WTC11 (cell line): ENCODE measurements around the gene SEMA6D. TPM values are rescaled to one million over a fixed set of nuclear protein-coding genes. Genes with fewer than 3 reads are reported as not detected.

Experiments
- ATAC-seq: fragments of 200-7000 bp; cut with Tn5 transposase; 2 replicates; pipeline ENCODE4 v1.10.0; 2021; ENCODE audit warnings: mild to moderate bottlenecking, moderate library complexity
- CTCF ChIA-PET: fragments of 300-600 bp; sonication (Branson Sonifier 250); formaldehyde crosslinking; loops from one replicate; lab custom pipeline; 2021; ENCODE audit warnings: antibody characterized with exemption; lab: Charles Lee
- POLR2A ChIA-PET: fragments of 350-600 bp; sonication (Branson Sonifier 250); formaldehyde crosslinking; loops from one replicate; lab custom pipeline; 2021; ENCODE audit warnings: antibody characterized with exemption; lab: Charles Lee
- DNase-seq: peaks from one replicate; pipeline ENCODE4 v3.0.0; 2021; ENCODE audit warnings: low spot score
- H3K27ac Mint-ChIP-seq: 2 replicates; pipeline ENCODE4 v1.8.0; 2021; ENCODE audit warnings: mixed read lengths
- H3K27me3 Mint-ChIP-seq: 2 replicates; pipeline ENCODE4 v1.8.0; 2021; ENCODE audit warnings: low read depth, mild to moderate bottlenecking, moderate library complexity, mixed read lengths
- H3K36me3 Mint-ChIP-seq: 2 replicates; pipeline ENCODE4 v1.8.0; 2021; ENCODE audit warnings: mixed read lengths
- H3K4me1 Mint-ChIP-seq: 2 replicates; pipeline ENCODE4 v1.8.0; 2022; ENCODE audit warnings: mixed read lengths
- H3K4me3 Mint-ChIP-seq: 2 replicates; pipeline ENCODE4 v1.8.0; 2021; ENCODE audit warnings: mild to moderate bottlenecking, moderate library complexity, mixed read lengths
- H3K9me3 Mint-ChIP-seq: 2 replicates; pipeline ENCODE4 v1.8.0; 2021; ENCODE audit warnings: mixed read lengths
- ATF3 ChIP-seq: sonication (generic); formaldehyde crosslinking; conservative IDR thresholded peaks from 2 replicates; pipeline ENCODE4 v1.8.1; 2022; ENCODE audit warnings: mild to moderate bottlenecking, missing genetic modification reagents
- E2F1 ChIP-seq: sonication (generic); formaldehyde crosslinking; IDR thresholded peaks from 2 replicates; pipeline ENCODE4 v1.8.0; 2022; ENCODE audit warnings: mild to moderate bottlenecking, missing genetic modification reagents
- ELF4 ChIP-seq: sonication (generic); formaldehyde crosslinking; IDR thresholded peaks from 2 replicates; pipeline ENCODE4 v1.8.1; 2022; ENCODE audit warnings: low read depth, mild to moderate bottlenecking, moderate library complexity, missing genetic modification reagents
- GABPB1 ChIP-seq: sonication (generic); formaldehyde crosslinking; IDR thresholded peaks from 2 replicates; pipeline ENCODE4 v1.8.1; 2023; ENCODE audit warnings: mild to moderate bottlenecking, missing genetic modification reagents
- HMGA2 ChIP-seq: fragments of 250-450 bp; sonication (Bioruptor Pico); IDR thresholded peaks from 2 replicates; pipeline ENCODE4 v1.4.0; 2021; ENCODE audit warnings: mild to moderate bottlenecking, moderate library complexity
- NFATC4 ChIP-seq: fragments of 250-450 bp; sonication (Bioruptor Pico); IDR thresholded peaks from 2 replicates; pipeline ENCODE4 v1.9.0; 2021; ENCODE audit warnings: mild to moderate bottlenecking
- NFE2L1 ChIP-seq: sonication (generic); formaldehyde crosslinking; IDR thresholded peaks from 2 replicates; pipeline ENCODE4 v1.8.1; 2023; ENCODE audit warnings: missing genetic modification reagents
- NR3C1 ChIP-seq: sonication (generic); formaldehyde crosslinking; conservative IDR thresholded peaks from 2 replicates; pipeline ENCODE4 v1.8.1; 2023; ENCODE audit warnings: low read depth, mild to moderate bottlenecking, missing genetic modification reagents
- PREB ChIP-seq: sonication (generic); formaldehyde crosslinking; IDR thresholded peaks from 2 replicates; pipeline ENCODE4 v1.8.1; 2022; ENCODE audit warnings: mild to moderate bottlenecking, missing genetic modification reagents, moderate library complexity, borderline replicate concordance
- RORB ChIP-seq: fragments of 250-450 bp; sonication (Bioruptor Pico); IDR thresholded peaks from 2 replicates; pipeline ENCODE4 v1.9.0; 2021; ENCODE audit warnings: mild to moderate bottlenecking
- SMAD4 ChIP-seq: sonication (generic); formaldehyde crosslinking; IDR thresholded peaks from 2 replicates; pipeline ENCODE4 v1.8.0; 2022; ENCODE audit warnings: mild to moderate bottlenecking, missing genetic modification reagents
- TEAD4 ChIP-seq: sonication (generic); formaldehyde crosslinking; IDR thresholded peaks from 2 replicates; pipeline ENCODE4 v1.8.0; 2022; ENCODE audit warnings: mild to moderate bottlenecking, missing genetic modification reagents
- ZBTB43 ChIP-seq: sonication (generic); formaldehyde crosslinking; IDR thresholded peaks from 2 replicates; pipeline ENCODE4 v1.8.1; 2023; ENCODE audit warnings: mild to moderate bottlenecking, missing genetic modification reagents
- ZNF263 ChIP-seq: sonication (generic); formaldehyde crosslinking; IDR thresholded peaks from 2 replicates; pipeline ENCODE4 v1.8.1; 2022; ENCODE audit warnings: low read depth, mild to moderate bottlenecking, moderate library complexity, missing genetic modification reagents
- ZNF425 ChIP-seq: fragments of 250-450 bp; sonication (Bioruptor Pico); conservative IDR thresholded peaks from 2 replicates; pipeline ENCODE4 v1.9.0; 2021; ENCODE audit warnings: mild to moderate bottlenecking
- total RNA-seq: library from RNA; stranded (reverse); gene quantifications from 3 replicates; pipeline ENCODE4 v1.2.3, GENCODE V29; 2021
- TF ChIP-seq, protein P1 (sequence below): sonication (generic); formaldehyde crosslinking; IDR thresholded peaks from 2 replicates; pipeline ENCODE4 v1.8.0; 2022; ENCODE audit warnings: mild to moderate bottlenecking, missing genetic modification reagents
- TF ChIP-seq, protein P2 (sequence below): fragments of 250-450 bp; sonication (Bioruptor Pico); IDR thresholded peaks from 2 replicates; pipeline ENCODE4 v1.9.0; 2021; ENCODE audit warnings: mild to moderate bottlenecking, borderline replicate concordance

Gene SEMA6D
- total RNA-seq, 1 experiment from 2014 or later, result 2.6 TPM

- Mint-ChIP-seq H3K36me3 (no peaks in the 10 kb centered on the region), H3K4me3 (no peak overlapping the region), H3K27ac (no peak overlapping the region), H3K4me1 (peaks cover 7% of the 10 kb centered on the region), H3K9me3 (no peaks in the 10 kb centered on the region), H3K27me3 (no peaks in the 10 kb centered on the region)
- DNase-seq (no peak), ATAC-seq (no peak)
- POLR2A ChIA-PET, result no interaction called here
- no peak for TF ChIP-seq NR3C1 (CRISPR knock-in tag)
- CTCF ChIA-PET, result no interaction called here
These were observed 11.9 kb upstream of the SEMA6D start for GRCh38 chr15:47705281-47705997.

DNA sequence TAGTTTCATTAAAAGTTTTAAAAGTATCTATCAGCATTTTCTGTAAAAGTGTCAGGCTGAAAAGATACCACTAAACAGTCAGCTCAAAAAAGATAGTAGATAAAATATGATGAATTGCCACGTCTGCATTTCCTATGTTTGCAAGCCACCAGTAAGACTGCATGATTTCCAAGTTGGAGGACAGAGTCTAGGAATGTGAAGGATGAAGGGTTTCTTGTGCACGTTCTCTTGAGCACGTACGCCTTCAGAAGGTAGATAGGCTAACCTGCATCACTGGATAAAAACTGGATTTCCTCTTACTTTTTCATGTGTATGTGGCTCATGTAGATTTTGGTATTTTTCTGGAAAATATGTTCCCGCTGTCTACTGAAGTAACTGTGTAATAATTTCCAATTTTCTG is 9.9 kb upstream of the SEMA6D start:
- CTCF ChIA-PET, result no interaction called here
- H3K27me3 Mint-ChIP-seq, result no peaks in the 10 kb centered on the region
- no peak for DNase-seq
- H3K27ac Mint-ChIP-seq, result no peak overlapping the region
- no peaks in the 10 kb centered on the region for H3K36me3 Mint-ChIP-seq
- H3K4me3 Mint-ChIP-seq, result no peak overlapping the region
- H3K4me1 Mint-ChIP-seq, result no peaks in the 10 kb centered on the region; the same call in 1 of the 2 replicates
- no peak for ATAC-seq
- POLR2A ChIA-PET, result no interaction called here
- H3K9me3 Mint-ChIP-seq, result no peaks in the 10 kb centered on the region
- TF ChIP-seq ZNF425 (CRISPR knock-in tag), result no peak
- TF ChIP-seq TEAD4 (CRISPR knock-in tag), result no peak
- TF ChIP-seq, protein P1, sequence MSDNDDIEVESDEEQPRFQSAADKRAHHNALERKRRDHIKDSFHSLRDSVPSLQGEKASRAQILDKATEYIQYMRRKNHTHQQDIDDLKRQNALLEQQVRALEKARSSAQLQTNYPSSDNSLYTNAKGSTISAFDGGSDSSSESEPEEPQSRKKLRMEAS (CRISPR knock-in tag), result no peak
- no peak for TF ChIP-seq PREB (CRISPR knock-in tag)
- no peak for TF ChIP-seq ATF3 (CRISPR knock-in tag)
- no peak for TF ChIP-seq ZNF263 (CRISPR knock-in tag)

- DNase-seq (no peak), ATAC-seq (no peak)
- CTCF ChIA-PET, result no interaction called here
- Mint-ChIP-seq H3K27me3 (no peaks in the 10 kb centered on the region), H3K9me3 (no peaks in the 10 kb centered on the region), H3K36me3 (no peaks in the 10 kb centered on the region), H3K4me1 (no peaks in the 10 kb centered on the region), H3K27ac (no peak overlapping the region), H3K4me3 (no peak overlapping the region)
- POLR2A ChIA-PET, result no interaction called here
- TF ChIP-seq E2F1, result no peak
- TF ChIP-seq, protein P2, sequence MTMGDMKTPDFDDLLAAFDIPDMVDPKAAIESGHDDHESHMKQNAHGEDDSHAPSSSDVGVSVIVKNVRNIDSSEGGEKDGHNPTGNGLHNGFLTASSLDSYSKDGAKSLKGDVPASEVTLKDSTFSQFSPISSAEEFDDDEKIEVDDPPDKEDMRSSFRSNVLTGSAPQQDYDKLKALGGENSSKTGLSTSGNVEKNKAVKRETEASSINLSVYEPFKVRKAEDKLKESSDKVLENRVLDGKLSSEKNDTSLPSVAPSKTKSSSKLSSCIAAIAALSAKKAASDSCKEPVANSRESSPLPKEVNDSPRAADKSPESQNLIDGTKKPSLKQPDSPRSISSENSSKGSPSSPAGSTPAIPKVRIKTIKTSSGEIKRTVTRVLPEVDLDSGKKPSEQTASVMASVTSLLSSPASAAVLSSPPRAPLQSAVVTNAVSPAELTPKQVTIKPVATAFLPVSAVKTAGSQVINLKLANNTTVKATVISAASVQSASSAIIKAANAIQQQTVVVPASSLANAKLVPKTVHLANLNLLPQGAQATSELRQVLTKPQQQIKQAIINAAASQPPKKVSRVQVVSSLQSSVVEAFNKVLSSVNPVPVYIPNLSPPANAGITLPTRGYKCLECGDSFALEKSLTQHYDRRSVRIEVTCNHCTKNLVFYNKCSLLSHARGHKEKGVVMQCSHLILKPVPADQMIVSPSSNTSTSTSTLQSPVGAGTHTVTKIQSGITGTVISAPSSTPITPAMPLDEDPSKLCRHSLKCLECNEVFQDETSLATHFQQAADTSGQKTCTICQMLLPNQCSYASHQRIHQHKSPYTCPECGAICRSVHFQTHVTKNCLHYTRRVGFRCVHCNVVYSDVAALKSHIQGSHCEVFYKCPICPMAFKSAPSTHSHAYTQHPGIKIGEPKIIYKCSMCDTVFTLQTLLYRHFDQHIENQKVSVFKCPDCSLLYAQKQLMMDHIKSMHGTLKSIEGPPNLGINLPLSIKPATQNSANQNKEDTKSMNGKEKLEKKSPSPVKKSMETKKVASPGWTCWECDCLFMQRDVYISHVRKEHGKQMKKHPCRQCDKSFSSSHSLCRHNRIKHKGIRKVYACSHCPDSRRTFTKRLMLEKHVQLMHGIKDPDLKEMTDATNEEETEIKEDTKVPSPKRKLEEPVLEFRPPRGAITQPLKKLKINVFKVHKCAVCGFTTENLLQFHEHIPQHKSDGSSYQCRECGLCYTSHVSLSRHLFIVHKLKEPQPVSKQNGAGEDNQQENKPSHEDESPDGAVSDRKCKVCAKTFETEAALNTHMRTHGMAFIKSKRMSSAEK (CRISPR knock-in tag), result no peak
- no peak for TF ChIP-seq HMGA2 (CRISPR knock-in tag)
- TF ChIP-seq, protein P1 (CRISPR knock-in tag), result no peak
- TF ChIP-seq NFATC4 (CRISPR knock-in tag), result no peak
- no peak for TF ChIP-seq GABPB1 (CRISPR knock-in tag)
- no peak for TF ChIP-seq NFE2L1 (CRISPR knock-in tag)
- TF ChIP-seq SMAD4 (CRISPR knock-in tag), result no peak
- no peak for TF ChIP-seq ZBTB43 (CRISPR knock-in tag)
- no peak for TF ChIP-seq RORB (CRISPR knock-in tag)
- TF ChIP-seq ZNF263 (CRISPR knock-in tag), result no peak
- no peak for TF ChIP-seq ELF4 (CRISPR knock-in tag)
These were observed 8.9 kb upstream of the SEMA6D start for GRCh38 chr15:47708161-47708980.
